Hepatocyte (in vitro differentiated cells): ENCODE data around the gene PTPN18. TPM values are rescaled to one million over a fixed set of nuclear protein-coding genes. Genes with fewer than 3 reads are reported as not detected.

Source experiments
- DNase-seq: peaks from one replicate; pipeline ENCODE4 v3.0.0-alpha.2; 2016; ENCODE audit warnings: low spot score
- H2AFZ ChIP-seq: fragments of 200-600 bp; sonication (generic); 2 replicates; pipeline ENCODE4 v1.6.0; 2016; ENCODE audit warnings: antibody characterized with exemption, mild to moderate bottlenecking
- H3K27ac ChIP-seq: fragments of 200-600 bp; sonication (generic); 2 replicates; pipeline ENCODE4 v1.5.1; 2016; ENCODE audit warnings: mild to moderate bottlenecking
- H3K27me3 ChIP-seq: fragments of 200-600 bp; sonication (generic); 2 replicates; pipeline ENCODE4 v1.6.1; 2016
- H3K36me3 ChIP-seq: fragments of 200-600 bp; sonication (generic); replicated peaks from 2 replicates; pipeline ENCODE4 v1.5.1; 2016; ENCODE audit warnings: low read depth; ENCODE audit not compliant: insufficient read depth
- H3K4me1 ChIP-seq: fragments of 200-600 bp; sonication (generic); 2 replicates; pipeline ENCODE4 v1.5.1; 2016; ENCODE audit warnings: mild to moderate bottlenecking, moderate library complexity; ENCODE audit not compliant: insufficient read depth
- H3K4me2 ChIP-seq: fragments of 200-600 bp; sonication (generic); 2 replicates; pipeline ENCODE4 v1.6.0; 2016
- H3K4me3 ChIP-seq: fragments of 200-600 bp; sonication (generic); 2 replicates; pipeline ENCODE4 v1.5.1; 2016; ENCODE audit warnings: mild to moderate bottlenecking
- H3K79me2 ChIP-seq: fragments of 200-600 bp; sonication (generic); 2 replicates; pipeline ENCODE4 v1.6.0; 2017; ENCODE audit warnings: mild to moderate bottlenecking
- H3K9me2 ChIP-seq: fragments of 200-600 bp; sonication (generic); replicated peaks from 2 replicates; pipeline ENCODE4 v1.6.0; 2017; ENCODE audit warnings: mild to moderate bottlenecking; ENCODE audit not compliant: insufficient read depth
- H3K9me3 ChIP-seq: fragments of 200-600 bp; sonication (generic); 2 replicates; pipeline ENCODE4 v1.5.1; 2016; ENCODE audit warnings: low read depth, mild to moderate bottlenecking
- H4K20me1 ChIP-seq: fragments of 200-600 bp; sonication (generic); 2 replicates; pipeline ENCODE4 v1.6.0; 2016; ENCODE audit warnings: mild to moderate bottlenecking; ENCODE audit not compliant: insufficient read depth, poor library complexity, severe bottlenecking
- CTCF ChIP-seq: fragments of 200-600 bp; sonication (generic); IDR thresholded peaks from 2 replicates; pipeline ENCODE4 v1.5.1; 2016; ENCODE audit warnings: antibody characterized with exemption, mild to moderate bottlenecking; ENCODE audit not compliant: poor library complexity
- EZH2 ChIP-seq: fragments of 200-600 bp; sonication (generic); IDR thresholded peaks from 2 replicates; pipeline ENCODE4 v1.6.1; 2016; ENCODE audit warnings: antibody characterized with exemption, mild to moderate bottlenecking, borderline replicate concordance
- EZH2phosphoT487 ChIP-seq: fragments of 200-600 bp; sonication (generic); IDR thresholded peaks from one replicate; pipeline ENCODE4 v1.6.1; 2018; ENCODE audit warnings: antibody characterized with exemption, mild to moderate bottlenecking, low read depth, moderate library complexity; ENCODE audit not compliant: unreplicated experiment, severe bottlenecking
- WGBS: methylation state at CpG from one replicate; pipeline ENCODE4 v1.1.6; 2016; ENCODE audit warnings: low lambda C conversion rate; ENCODE audit errors: missing lambda C conversion rate; 5-methylcytosine and 5-hydroxymethylcytosine counted together
- polyA plus RNA-seq: library from polyadenylated mRNA; unstranded; fragments of >200 nt; fragmentation: Nextera tagmentation; extraction: Ambion mirVana; gene quantifications from 2 replicates; pipeline ENCODE4 v1.2.1, GENCODE V29; 2016
- total RNA-seq: library from RNA; depleted of rRNA; stranded (reverse); fragments of >200 nt; gene quantifications from 2 replicates; pipeline ENCODE4 v1.2.3, GENCODE V29; 2014

Gene PTPN18
- total and polyA plus RNA-seq, 2 experiments from 2014 or later = 34.7 to 34.8 TPM

DNA sequence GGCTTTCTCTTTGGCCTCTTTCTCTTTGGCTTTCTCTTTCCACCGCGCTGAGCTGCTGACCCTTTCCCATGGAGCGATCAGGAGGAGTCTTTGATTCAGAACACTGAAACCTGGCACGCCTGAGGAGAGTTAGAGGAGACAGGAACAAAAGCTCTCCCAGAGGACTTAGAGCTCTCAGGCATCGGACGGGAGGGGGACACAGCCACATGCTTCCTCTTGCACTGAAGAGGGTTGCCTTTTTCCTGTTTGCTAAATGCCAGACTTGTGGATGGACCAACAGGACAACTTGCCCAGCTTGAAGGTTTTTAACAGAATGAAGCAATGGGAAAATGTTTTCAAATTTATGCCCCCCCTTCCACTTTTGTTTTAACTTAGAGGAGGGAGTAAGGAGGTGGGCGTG lies 3.6 kb upstream of the PTPN18 start:
- H3K9me3 ChIP-seq = no peaks in the 10 kb centered on the region
- 84% methylated on average over 7 of the region's 7 CpGs for WGBS
- no peak overlapping the region for H3K27ac ChIP-seq
- no peak for DNase-seq
- TF ChIP-seq CTCF (no peak), EZH2phosphoT487 (no peak), EZH2 (no peak)
- H3K4me2 ChIP-seq = no peak overlapping the region
- no peaks in the 10 kb centered on the region for H4K20me1 ChIP-seq
- H3K36me3 ChIP-seq = no peaks in the 10 kb centered on the region
- no peaks in the 10 kb centered on the region for H3K79me2 ChIP-seq
- no peaks in the 10 kb centered on the region for H3K9me2 ChIP-seq
- H3K4me1 ChIP-seq = no peaks in the 10 kb centered on the region
- H2AFZ ChIP-seq = no peak overlapping the region
- H3K27me3 ChIP-seq = no peaks in the 10 kb centered on the region
- H3K4me3 ChIP-seq = no peak overlapping the region

- Histone ChIP-seq H3K36me3 (no peaks in the 10 kb centered on the region), H3K9me2 (no peaks in the 10 kb centered on the region), H3K27ac (no peak overlapping the region), H3K4me2 (no peak overlapping the region), H3K4me1 (no peaks in the 10 kb centered on the region), H4K20me1 (no peaks in the 10 kb centered on the region), H3K9me3 (no peaks in the 10 kb centered on the region), H2AFZ (no peak overlapping the region), H3K79me2 (no peaks in the 10 kb centered on the region), H3K4me3 (no peak overlapping the region), H3K27me3 (no peaks in the 10 kb centered on the region)
- 95% methylated on average over 7 of the region's 7 CpGs for WGBS
- DNase-seq = no peak
- TF ChIP-seq EZH2 = no peak
- TF ChIP-seq EZH2phosphoT487 = no peak
- TF ChIP-seq CTCF = no peak
These were observed 2.3 kb upstream of the PTPN18 start for GRCh38 chr2:130353291-130354138.

GRCh38 chr2:130354139-130354428 lies 1.8 kb upstream of the PTPN18 start:
- TF ChIP-seq EZH2 (no peak), CTCF (no peak), EZH2phosphoT487 (no peak)
- H3K27me3 ChIP-seq = no peaks in the 10 kb centered on the region
- no peak overlapping the region for H2AFZ ChIP-seq
- no peaks in the 10 kb centered on the region for H4K20me1 ChIP-seq
- H3K9me2 ChIP-seq = no peaks in the 10 kb centered on the region
- H3K9me3 ChIP-seq = no peaks in the 10 kb centered on the region
- H3K27ac ChIP-seq = no peak overlapping the region
- no peaks in the 10 kb centered on the region for H3K36me3 ChIP-seq
- no peaks in the 10 kb centered on the region for H3K79me2 ChIP-seq
- H3K4me1 ChIP-seq = no peaks in the 10 kb centered on the region
- H3K4me2 ChIP-seq = peak overlapping the region; percentile 96
- no peak for DNase-seq
- 92% methylated on average over 1 of the region's 1 CpG for WGBS
- H3K4me3 ChIP-seq = no peak overlapping the region

DNA sequence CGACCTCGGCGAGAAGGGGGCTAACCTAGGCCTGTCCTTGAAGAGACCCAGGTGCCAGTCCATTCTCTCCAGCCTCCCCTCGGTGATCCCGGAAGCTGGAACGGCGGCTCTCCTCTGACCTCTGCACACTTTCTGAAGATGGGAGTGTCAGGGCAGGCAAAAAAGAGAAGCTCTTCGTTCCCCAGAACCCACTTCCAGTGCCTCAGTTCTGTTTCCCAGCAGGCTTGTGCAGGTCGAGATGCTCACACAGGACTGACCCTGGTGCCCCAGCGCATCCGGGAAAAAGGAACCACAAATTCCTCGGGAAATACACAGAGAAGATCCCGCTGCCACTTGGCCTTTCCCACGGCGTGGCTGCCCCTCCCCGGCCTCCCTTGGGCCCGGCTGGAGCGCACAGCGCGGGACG lies 681 bp upstream of the PTPN18 start:
- no peak for DNase-seq
- Histone ChIP-seq H3K9me3 (no peaks in the 10 kb centered on the region), H3K36me3 (no peaks in the 10 kb centered on the region), H3K9me2 (no peaks in the 10 kb centered on the region), H3K4me1 (no peaks in the 10 kb centered on the region), H3K27me3 (no peaks in the 10 kb centered on the region), H3K4me3 (peak overlapping the region; percentile 77), H3K27ac (peak overlapping the region; percentile 42), H4K20me1 (no peaks in the 10 kb centered on the region), H2AFZ (peak overlapping the region; percentile 92), H3K4me2 (peak overlapping the region; percentile 96), H3K79me2 (no peaks in the 10 kb centered on the region)
- TF ChIP-seq EZH2 = no peak
- WGBS = 17% methylated on average over 21 of the region's 21 CpGs
